Sigmoid colon (tissue), 7 donors: Measurements from ENCODE around the gene NAT16. TPM values are rescaled to one million over a fixed set of nuclear protein-coding genes. Genes with fewer than 3 reads are reported as not detected.

Experiments
- DNase-seq: peaks from one replicate; pipeline ENCODE4 v3.0.0-alpha.2; 2019
- H3K27ac ChIP-seq, 4 donors: fragments of 200-600 bp; sonication (generic); one replicate each; pipeline ENCODE4 v1.5.1; 2016 to 2019; ENCODE audit warnings: mild to moderate bottlenecking in 1 of 4
- H3K27me3 ChIP-seq, 3 donors: fragments of 200-600 bp; sonication (generic); one replicate each; pipeline ENCODE4 v1.5.1; 2019; ENCODE audit warnings: mild to moderate bottlenecking in 1 of 3
- H3K36me3 ChIP-seq, 4 donors: fragments of 200-600 bp; sonication (generic); one replicate each; pipeline ENCODE4 v1.5.1; 2016 to 2019
- H3K4me1 ChIP-seq, 4 donors: fragments of 200-600 bp; sonication (generic); one replicate each; pipeline ENCODE4 v1.5.1; 2017 to 2019
- H3K4me3 ChIP-seq, 4 donors: fragments of 200-600 bp; sonication (generic); one replicate each; pipeline ENCODE4 v1.5.1; 2017 to 2019; ENCODE audit warnings: mild to moderate bottlenecking in 2 of 4, moderate library complexity in 1 of 4
- H3K9me3 ChIP-seq, 4 donors: fragments of 200-600 bp in 3 of 4; sonication (generic) in 3 of 4; one replicate each; pipeline versions ENCODE4 v1.5.1 to v1.6.1; 2013 to 2019
- EP300 ChIP-seq, 4 donors: sonication (generic); formaldehyde crosslinking; IDR thresholded peaks; one replicate each; pipeline ENCODE4 v1.6.1; 2017; ENCODE audit warnings: antibody characterized with exemption in 4 of 4
- POLR2A ChIP-seq, 2 donors: fragments of 450-650 bp; IDR thresholded peaks; one replicate each; pipeline ENCODE4 v1.6.1; 2016; ENCODE audit warnings: antibody characterized with exemption in 2 of 2, mild to moderate bottlenecking in 2 of 2, moderate library complexity in 2 of 2
- POLR2AphosphoS5 ChIP-seq, 4 donors: sonication (generic); formaldehyde crosslinking; IDR thresholded peaks; one replicate each; pipeline ENCODE4 v1.6.1; 2017; ENCODE audit warnings: antibody characterized with exemption in 4 of 4
- WGBS, 2 donors: extraction: QIAGEN DNeasy Blood & Tissue Kit; methylation state at CpG; one replicate each; pipeline ENCODE4 v1.1.7; 2013; 5-methylcytosine and 5-hydroxymethylcytosine counted together
- intact Hi-C: fragments of 100-400 bp; cut with DNase I; formaldehyde crosslinking; loops from one replicate; pipeline ENCODE4 v1.15.1; 2023
- polyA plus RNA-seq, 3 donors: library from polyadenylated mRNA; stranded (reverse); fragments of 200-250 nt; gene quantifications; one replicate each; pipeline ENCODE4 v1.2.3, GENCODE V29; 2013
- total RNA-seq, 4 donors: library from RNA; depleted of rRNA; stranded (reverse); fragments of >200 nt; gene quantifications; one replicate each; pipeline ENCODE4 v1.1.0, GENCODE V29; 2016
- TF ChIP-seq, protein P1 (sequence below), 4 experiments: fragments of 450-650 bp in 3 of 4; fragments of 200-600 bp in 1 of 4; IDR thresholded peaks; one replicate each; pipeline ENCODE4 v1.5.1; 2016 to 2019; ENCODE audit warnings: antibody characterized with exemption in 4 of 4, mild to moderate bottlenecking in 3 of 4, moderate library complexity in 2 of 4
- donor health status: healthy with polysubstance abuse.
- donor health status: Bipolar disorder and iron deficiency.
- donor health status: healthy.

Gene NAT16
- total and polyA plus RNA-seq, 7 donors, result 0.23 TPM; not detected in 6

DNA sequence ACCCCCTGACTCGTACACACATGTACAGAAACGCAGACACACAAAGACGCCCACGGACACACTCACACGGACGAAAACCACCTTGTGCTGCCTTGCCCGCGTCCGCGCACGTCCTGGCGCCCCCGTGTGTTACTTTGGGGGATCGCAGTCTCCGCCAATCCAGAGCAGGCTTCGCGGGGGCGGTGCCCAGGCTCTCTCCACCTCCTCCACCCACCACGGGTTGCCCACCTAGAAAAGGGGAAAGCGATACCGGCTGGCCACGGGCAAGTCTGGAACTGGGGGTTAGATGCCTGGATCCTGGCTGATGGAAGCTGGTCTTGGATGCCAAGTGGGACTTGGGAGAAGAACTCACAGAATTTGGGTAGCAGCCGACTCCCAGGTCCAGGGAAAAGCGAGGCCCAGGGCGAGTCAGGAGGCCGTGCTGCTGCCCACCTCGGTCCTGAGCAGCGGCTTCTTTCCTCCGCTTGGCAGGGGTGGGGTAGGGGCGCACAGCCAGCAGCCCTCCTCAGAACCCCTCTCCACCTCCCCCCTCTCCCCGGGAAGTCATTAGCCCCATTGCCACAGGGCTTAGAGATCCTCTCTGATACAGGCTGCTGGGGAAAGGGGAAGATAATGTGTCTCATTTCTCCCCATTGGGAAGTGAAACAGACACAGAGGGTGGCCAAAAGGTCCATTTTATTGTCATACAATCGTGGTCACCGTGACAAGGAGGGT, 10.1 kb downstream of the NAT16 start:
- Histone ChIP-seq H3K9me3 (no peaks in the 10 kb centered on the region), H3K4me3 (no peak overlapping the region), H3K27me3 (peaks cover 77 to 100% (median 97%) of the 10 kb centered on the region in 3 donors), H3K4me1 (peaks cover 0 to 50% (median 40%) of the 10 kb centered on the region in 4 donors), H3K27ac (no peak overlapping the region), H3K36me3 (no peaks in the 10 kb centered on the region)
- DNase-seq, result no peak
- WGBS, 2 donors, result 1 to 3% methylated on average over 33 of the region's 33 CpGs
- TF ChIP-seq, protein P1, sequence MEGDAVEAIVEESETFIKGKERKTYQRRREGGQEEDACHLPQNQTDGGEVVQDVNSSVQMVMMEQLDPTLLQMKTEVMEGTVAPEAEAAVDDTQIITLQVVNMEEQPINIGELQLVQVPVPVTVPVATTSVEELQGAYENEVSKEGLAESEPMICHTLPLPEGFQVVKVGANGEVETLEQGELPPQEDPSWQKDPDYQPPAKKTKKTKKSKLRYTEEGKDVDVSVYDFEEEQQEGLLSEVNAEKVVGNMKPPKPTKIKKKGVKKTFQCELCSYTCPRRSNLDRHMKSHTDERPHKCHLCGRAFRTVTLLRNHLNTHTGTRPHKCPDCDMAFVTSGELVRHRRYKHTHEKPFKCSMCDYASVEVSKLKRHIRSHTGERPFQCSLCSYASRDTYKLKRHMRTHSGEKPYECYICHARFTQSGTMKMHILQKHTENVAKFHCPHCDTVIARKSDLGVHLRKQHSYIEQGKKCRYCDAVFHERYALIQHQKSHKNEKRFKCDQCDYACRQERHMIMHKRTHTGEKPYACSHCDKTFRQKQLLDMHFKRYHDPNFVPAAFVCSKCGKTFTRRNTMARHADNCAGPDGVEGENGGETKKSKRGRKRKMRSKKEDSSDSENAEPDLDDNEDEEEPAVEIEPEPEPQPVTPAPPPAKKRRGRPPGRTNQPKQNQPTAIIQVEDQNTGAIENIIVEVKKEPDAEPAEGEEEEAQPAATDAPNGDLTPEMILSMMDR (IDR thresholded peaks at IDR 0.05), result peak; percentile 56 to 92 (median 68)
- no peak for TF ChIP-seq POLR2A (IDR thresholded peaks at IDR 0.05)
- intact Hi-C loops, result loop anchor here (1.0 to 10.0 kb wide), 2 partner anchors 26 to 275 kb away; partner anchors contain the start of gene ACHE

DNA sequence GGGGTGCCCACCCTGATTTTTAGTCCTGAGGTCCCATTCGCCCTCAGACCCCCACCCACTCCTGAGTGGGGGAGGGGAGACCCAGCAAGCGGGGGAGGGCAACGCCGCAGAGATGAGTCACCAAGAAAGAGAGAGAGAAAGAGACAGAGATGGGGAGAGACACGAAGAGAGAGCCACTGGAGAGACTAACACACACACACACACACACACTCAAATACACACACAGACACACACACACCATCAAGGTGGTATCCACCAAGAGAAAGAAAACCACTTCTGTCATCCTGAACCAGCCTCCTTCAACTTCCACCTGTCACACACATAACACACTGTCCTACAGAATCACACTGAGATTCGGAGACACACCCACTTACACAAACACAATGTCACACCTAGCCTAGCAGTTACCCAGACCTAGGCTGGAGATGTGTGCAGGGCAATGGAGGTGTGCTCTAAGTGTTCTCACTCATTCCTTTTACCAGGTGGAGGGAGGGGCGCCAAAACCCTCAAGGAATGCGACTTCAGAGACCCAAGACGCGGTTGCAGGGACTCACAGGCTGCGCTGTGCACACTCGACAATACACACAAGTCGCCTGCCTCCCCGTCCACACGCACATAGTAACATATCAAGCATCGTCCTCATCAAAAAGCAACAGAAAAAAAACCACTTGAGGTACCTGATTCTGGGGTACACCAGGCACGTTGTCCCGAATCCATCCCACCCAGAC, 10.8 kb downstream of the NAT16 start:
- peaks cover 0 to 53% (median 47%) of the 10 kb centered on the region in 4 donors for H3K4me1 ChIP-seq
- DNase-seq, result no peak
- no peaks in the 10 kb centered on the region for H3K9me3 ChIP-seq
- no peak overlapping the region for H3K27ac ChIP-seq
- TF ChIP-seq POLR2AphosphoS5 (IDR thresholded peaks at IDR 0.05), result no peak
- no peak for TF ChIP-seq POLR2A (IDR thresholded peaks at IDR 0.05)
- TF ChIP-seq, protein P1 (IDR thresholded peaks at IDR 0.05), result no peak
- no peak for TF ChIP-seq EP300 (IDR thresholded peaks at IDR 0.05)
- no peak overlapping the region for H3K4me3 ChIP-seq
- no peaks in the 10 kb centered on the region for H3K36me3 ChIP-seq
- whole genome bisulfite sequencing, 2 donors, result 2 to 3% methylated on average over 18 of the region's 18 CpGs
- peaks cover 78 to 100% (median 97%) of the 10 kb centered on the region in 3 donors for H3K27me3 ChIP-seq
- intact Hi-C loops, result loop anchor here (1.0 to 10.0 kb wide), 2 partner anchors 25 to 274 kb away; partner anchors contain the start of gene ACHE

DNA sequence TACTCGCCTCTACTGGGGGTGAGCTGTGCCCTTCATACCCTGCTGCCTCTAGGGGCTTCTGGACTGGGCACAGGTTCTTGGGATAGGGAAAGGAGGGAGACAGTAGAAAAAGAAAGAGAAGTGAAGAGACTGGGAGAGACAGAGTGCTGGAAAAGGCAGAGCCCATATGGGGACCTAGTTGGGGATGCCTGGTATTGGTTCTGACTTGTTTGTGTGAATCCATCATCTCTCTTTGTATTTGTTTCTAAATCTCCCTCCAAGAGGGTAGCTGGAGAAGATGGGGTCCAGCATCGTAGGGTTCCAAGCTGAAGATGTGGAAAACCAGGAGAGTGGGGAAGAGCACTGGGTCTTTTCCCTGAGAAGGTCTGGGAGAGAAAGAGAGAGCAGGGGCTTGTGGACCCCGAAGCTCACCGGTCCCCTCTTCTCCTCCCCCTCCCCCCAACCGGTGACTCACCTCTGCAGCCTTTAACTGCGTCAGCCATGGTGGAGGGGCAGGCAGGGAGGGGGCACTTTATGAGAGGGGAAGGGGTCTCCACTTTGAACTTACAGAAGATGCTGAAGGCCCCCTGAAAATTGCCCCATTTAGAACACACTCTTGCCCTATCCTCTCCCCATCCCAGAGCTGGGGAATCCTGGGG, 11.6 kb downstream of the NAT16 start:
- peaks cover 78 to 100% (median 97%) of the 10 kb centered on the region in 3 donors for H3K27me3 ChIP-seq
- DNase-seq, result no peak
- peaks cover 0 to 55% (median 52%) of the 10 kb centered on the region in 4 donors for H3K4me1 ChIP-seq
- no peaks in the 10 kb centered on the region for H3K36me3 ChIP-seq
- intact Hi-C loops, result loop anchor here (1.0 to 10.0 kb wide), 2 partner anchors 24 to 274 kb away; partner anchors contain the start of gene ACHE
- no peak overlapping the region for H3K4me3 ChIP-seq
- 5 to 6% methylated on average over 6 of the region's 6 CpGs for WGBS, 2 donors
- no peaks in the 10 kb centered on the region for H3K9me3 ChIP-seq
- TF ChIP-seq, protein P1 (IDR thresholded peaks at IDR 0.05), result no peak
- TF ChIP-seq POLR2A (IDR thresholded peaks at IDR 0.05), result no peak
- TF ChIP-seq POLR2AphosphoS5 (IDR thresholded peaks at IDR 0.05), result no peak
- no peak for TF ChIP-seq EP300 (IDR thresholded peaks at IDR 0.05)
- no peak overlapping the region for H3K27ac ChIP-seq

DNA sequence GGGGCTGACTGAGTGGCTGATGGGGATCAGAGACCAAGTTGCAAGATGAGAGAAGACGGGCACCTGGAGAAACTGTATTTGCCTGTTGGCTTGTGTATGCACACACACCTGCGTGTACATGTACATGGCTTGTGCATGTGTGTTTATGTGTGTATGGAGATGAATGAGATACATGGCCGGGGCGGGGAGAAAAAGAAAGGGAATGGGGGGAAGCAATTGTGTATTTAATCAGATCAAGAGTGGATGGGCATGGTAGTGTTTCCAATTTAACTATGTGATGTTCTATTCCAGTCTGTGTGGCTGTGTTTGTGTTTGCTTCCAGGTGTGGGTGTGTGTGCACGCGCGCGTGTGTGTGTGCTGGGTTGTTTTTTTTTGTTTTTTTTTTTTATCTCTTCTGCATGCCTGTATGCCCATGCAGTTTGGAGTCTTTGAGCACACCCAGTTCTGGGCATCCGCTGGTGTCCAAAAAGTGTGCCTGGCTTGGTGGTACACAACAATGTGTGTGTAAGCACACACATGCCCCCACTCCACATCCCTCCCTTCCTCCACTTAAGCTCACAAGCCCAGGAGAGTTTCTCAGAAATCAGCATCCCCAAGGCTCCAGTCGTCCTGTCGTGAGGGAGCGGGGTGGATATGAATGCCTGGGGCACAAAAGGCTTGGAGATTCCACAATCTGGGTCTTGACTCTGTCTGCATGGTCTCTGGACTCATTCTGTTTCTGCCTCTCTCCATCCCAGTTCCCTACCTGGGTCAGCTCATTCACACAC, 12.3 kb downstream of the NAT16 start:
- no peak for TF ChIP-seq POLR2AphosphoS5 (IDR thresholded peaks at IDR 0.05)
- TF ChIP-seq EP300 (IDR thresholded peaks at IDR 0.05), result no peak
- no peak for TF ChIP-seq POLR2A (IDR thresholded peaks at IDR 0.05)
- TF ChIP-seq, protein P1 (IDR thresholded peaks at IDR 0.05), result no peak
- peaks cover 0 to 56% (median 52%) of the 10 kb centered on the region in 4 donors for H3K4me1 ChIP-seq
- intact Hi-C loops, result loop anchor here (10.0 kb wide), 1 partner anchor 273 kb away; the partner anchor contains the start of gene ACHE
- H3K27me3 ChIP-seq, result peaks cover 78 to 100% (median 97%) of the 10 kb centered on the region in 3 donors
- H3K4me3 ChIP-seq, result no peak overlapping the region
- no peaks in the 10 kb centered on the region for H3K36me3 ChIP-seq
- H3K9me3 ChIP-seq, result no peaks in the 10 kb centered on the region
- 4 to 6% methylated on average over 12 of the region's 12 CpGs for WGBS, 2 donors
- H3K27ac ChIP-seq, result no peak overlapping the region
- no peak for DNase-seq
